ENCODE results near the gene PPP1R12B. TPM values are rescaled to one million over a fixed set of nuclear protein-coding genes. Genes with fewer than 3 reads are reported as not detected.
"Not testable (repeated sequence)": the region's sequence is repeated elsewhere in the genome, so short reads cannot be mapped to it uniquely, and the experiment has no call there.

Gene PPP1R12B
- polyA plus RNA-seq, 1 experiment = 38.6 TPM

- Histone ChIP-seq H3K27ac (ENCODE audit: low read depth, low read length) (no peak overlapping the region), H3K27me3 (ENCODE audit: control insufficient read depth, insufficient read depth, low read length) (no peaks in the 10 kb centered on the region), H3K9me3 (ENCODE audit: control insufficient read depth, insufficient read depth, low read length) (no peaks in the 10 kb centered on the region), H3K4me3 (ENCODE audit: low read depth, low read length) (no peak overlapping the region)
- ChIA-PET CTCF (no interaction called here), POLR2A (no interaction called here)
- TF ChIP-seq CTCF (IDR thresholded peaks at IDR 0.05; ENCODE audit: low read depth, low read length) = no peak
- DNase-seq (ENCODE audit: low read depth, low spot score) = no peak
Observed at GRCh38 chr1:202416641-202417040, 68.1 kb downstream of the PPP1R12B start.

DNA sequence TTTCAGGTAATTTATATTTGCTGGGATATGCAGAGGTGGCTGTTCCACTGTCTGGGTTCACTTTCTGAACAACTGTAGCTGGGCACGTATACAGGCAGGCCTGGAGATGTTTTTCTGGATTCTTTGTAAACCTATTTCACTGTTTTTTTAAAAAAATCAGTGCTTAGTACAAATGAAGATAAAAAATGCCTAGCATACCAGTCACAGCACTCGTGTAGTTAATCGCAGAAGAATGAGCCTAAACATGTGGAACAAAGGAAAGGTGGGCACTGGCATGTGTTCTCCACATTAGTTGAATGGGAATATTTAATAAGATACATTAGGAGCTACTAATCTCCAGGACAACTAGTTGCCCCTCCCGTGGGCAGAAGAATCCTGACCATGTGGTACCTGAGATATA is 68.6 kb downstream of the PPP1R12B start:
- H3K4me3 ChIP-seq (ENCODE audit: low read depth, low read length); POLR2A ChIA-PET; DNase-seq (ENCODE audit: low read depth, low spot score); CTCF ChIA-PET; H3K9me3 ChIP-seq (ENCODE audit: control insufficient read depth, insufficient read depth, low read length); H3K27ac ChIP-seq (ENCODE audit: low read depth, low read length); H3K27me3 ChIP-seq (ENCODE audit: control insufficient read depth, insufficient read depth, low read length): not testable (repeated sequence)

GRCh38 chr1:202417762-202418201 is 69.3 kb downstream of the PPP1R12B start:
- DNase-seq (ENCODE audit: low read depth, low spot score) = peak; percentile 13
- H3K27me3 ChIP-seq (ENCODE audit: control insufficient read depth, insufficient read depth, low read length); CTCF ChIA-PET; H3K27ac ChIP-seq (ENCODE audit: low read depth, low read length); POLR2A ChIA-PET; H3K4me3 ChIP-seq (ENCODE audit: low read depth, low read length); H3K9me3 ChIP-seq (ENCODE audit: control insufficient read depth, insufficient read depth, low read length): not testable (repeated sequence)

DNA sequence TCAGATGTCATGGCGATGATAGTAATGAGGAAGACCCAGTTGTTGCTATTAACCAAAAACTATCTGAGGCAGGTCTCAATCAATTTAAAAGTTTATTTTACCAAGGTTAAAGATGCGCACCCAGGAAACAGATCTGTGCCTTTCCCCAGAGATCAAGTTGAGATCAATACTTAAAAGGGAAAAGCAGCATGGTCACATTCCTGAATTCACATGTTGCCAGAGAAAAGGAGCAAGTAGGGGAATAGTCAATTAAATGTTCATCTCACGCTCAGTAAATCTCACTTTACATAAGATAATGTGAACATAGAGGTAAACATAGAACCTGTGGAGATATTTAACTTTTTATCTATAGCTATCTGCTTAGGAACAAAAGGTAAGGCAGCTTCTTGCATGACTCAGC is 71.2 kb downstream of the PPP1R12B start:
- H3K27ac ChIP-seq (ENCODE audit: low read depth, low read length); POLR2A ChIA-PET; H3K4me3 ChIP-seq (ENCODE audit: low read depth, low read length); CTCF ChIA-PET; DNase-seq (ENCODE audit: low read depth, low spot score); H3K27me3 ChIP-seq (ENCODE audit: control insufficient read depth, insufficient read depth, low read length); H3K9me3 ChIP-seq (ENCODE audit: control insufficient read depth, insufficient read depth, low read length): not testable (repeated sequence)

GRCh38 chr1:202420422-202421094 is 72.1 kb downstream of the PPP1R12B start:
- DNase-seq (ENCODE audit: low read depth, low spot score); H3K27ac ChIP-seq (ENCODE audit: low read depth, low read length); H3K4me3 ChIP-seq (ENCODE audit: low read depth, low read length); H3K9me3 ChIP-seq (ENCODE audit: control insufficient read depth, insufficient read depth, low read length); H3K27me3 ChIP-seq (ENCODE audit: control insufficient read depth, insufficient read depth, low read length); POLR2A ChIA-PET; CTCF ChIA-PET: not testable (repeated sequence)

DNA sequence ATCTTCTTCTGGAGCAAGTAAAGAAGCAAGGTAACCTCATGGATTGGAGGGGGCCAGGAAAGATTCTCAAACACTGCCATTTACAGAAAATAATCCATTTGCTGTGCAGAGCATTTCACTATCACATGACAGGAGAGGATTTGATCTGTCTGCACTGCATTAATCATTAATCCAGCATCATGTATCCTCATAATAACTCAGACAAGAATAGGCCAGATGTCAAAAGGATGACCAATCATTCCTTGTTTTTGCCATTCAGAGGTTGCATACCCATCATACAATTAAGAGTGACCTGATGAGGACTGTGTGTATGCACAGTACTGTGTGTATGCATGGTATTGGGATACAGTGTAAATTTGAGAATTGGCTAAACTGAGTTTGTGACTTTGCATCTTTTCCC is 74.2 kb downstream of the PPP1R12B start:
- H3K27ac ChIP-seq (ENCODE audit: low read depth, low read length); H3K9me3 ChIP-seq (ENCODE audit: control insufficient read depth, insufficient read depth, low read length); CTCF ChIA-PET; H3K27me3 ChIP-seq (ENCODE audit: control insufficient read depth, insufficient read depth, low read length); DNase-seq (ENCODE audit: low read depth, low spot score); POLR2A ChIA-PET; H3K4me3 ChIP-seq (ENCODE audit: low read depth, low read length): not testable (repeated sequence)

- H3K27ac ChIP-seq (ENCODE audit: low read depth, low read length); POLR2A ChIA-PET; H3K9me3 ChIP-seq (ENCODE audit: control insufficient read depth, insufficient read depth, low read length); CTCF ChIA-PET; H3K4me3 ChIP-seq (ENCODE audit: low read depth, low read length); H3K27me3 ChIP-seq (ENCODE audit: control insufficient read depth, insufficient read depth, low read length); DNase-seq (ENCODE audit: low read depth, low spot score): not testable (repeated sequence)
Observed at GRCh38 chr1:202424260-202424659, 75.8 kb downstream of the PPP1R12B start.

DNA sequence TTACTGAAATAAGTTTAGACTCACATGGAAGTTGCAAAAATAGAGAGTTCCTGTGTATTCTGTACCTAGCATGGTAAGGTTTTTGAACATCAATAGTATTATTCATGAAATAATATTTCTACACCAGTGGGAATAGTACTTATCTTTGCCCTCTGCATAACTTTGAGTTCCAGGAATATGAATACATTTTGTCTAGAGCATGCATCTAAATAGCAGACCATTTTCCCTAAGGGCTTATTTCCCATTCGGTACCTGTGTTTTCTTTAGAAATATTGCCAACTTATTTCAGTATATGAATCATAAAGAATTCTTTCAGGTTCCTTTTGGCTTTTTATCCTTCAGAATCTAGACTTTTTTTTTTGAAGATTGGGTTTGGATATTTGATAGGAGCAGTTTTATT is 81.6 kb downstream of the PPP1R12B start:
- CTCF ChIA-PET; DNase-seq (ENCODE audit: low read depth, low spot score); H3K27me3 ChIP-seq (ENCODE audit: control insufficient read depth, insufficient read depth, low read length); H3K9me3 ChIP-seq (ENCODE audit: control insufficient read depth, insufficient read depth, low read length); H3K27ac ChIP-seq (ENCODE audit: low read depth, low read length); H3K4me3 ChIP-seq (ENCODE audit: low read depth, low read length); POLR2A ChIA-PET: not testable (repeated sequence)

DNA sequence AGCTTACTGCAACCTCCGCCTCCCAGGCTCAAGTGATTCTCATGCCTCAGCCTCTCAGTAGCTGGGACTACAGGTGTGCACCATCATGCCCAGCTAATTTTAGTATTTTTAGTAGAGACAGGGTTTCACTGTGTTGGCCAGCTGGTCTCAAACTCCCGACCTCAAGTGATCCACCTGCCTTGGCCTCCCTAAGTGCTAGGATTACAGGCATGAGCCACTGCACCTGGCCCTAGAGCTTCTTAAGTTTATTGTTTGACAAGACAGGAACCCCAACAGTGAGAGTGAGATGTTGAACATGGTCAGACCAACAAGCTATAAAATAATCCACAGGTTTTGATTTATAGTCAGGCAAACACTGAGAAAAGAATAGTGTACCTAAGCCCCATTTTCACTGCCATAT is 83.8 kb downstream of the PPP1R12B start:
- H3K4me3 ChIP-seq (ENCODE audit: low read depth, low read length); POLR2A ChIA-PET; H3K27me3 ChIP-seq (ENCODE audit: control insufficient read depth, insufficient read depth, low read length); CTCF ChIA-PET; H3K27ac ChIP-seq (ENCODE audit: low read depth, low read length); DNase-seq (ENCODE audit: low read depth, low spot score); H3K9me3 ChIP-seq (ENCODE audit: control insufficient read depth, insufficient read depth, low read length): not testable (repeated sequence)

Measured in AG04450 (cell line).